GM18907 (cell line): Measurements from ENCODE around the gene ESR1.
"Not testable (repeated sequence)": the region's sequence is repeated elsewhere in the genome, so short reads cannot be mapped to it uniquely, and the experiment has no call there.

ENCODE experiments used
- ATAC-seq: cut with Tn5 transposase; IDR thresholded peaks from one replicate; pipeline ENCODE4 v1.9.1; 2021; ENCODE audit warnings: mild to moderate bottlenecking, moderate library complexity; ENCODE audit not compliant: unreplicated experiment

Gene ESR1

GRCh38 chr6:152123076-152123475 is 315.6 kb downstream of the ESR1 start:
- no peak for ATAC-seq

- ATAC-seq = no peak
Observed at GRCh38 chr6:152124429-152125074, 317.1 kb downstream of the ESR1 start.

DNA sequence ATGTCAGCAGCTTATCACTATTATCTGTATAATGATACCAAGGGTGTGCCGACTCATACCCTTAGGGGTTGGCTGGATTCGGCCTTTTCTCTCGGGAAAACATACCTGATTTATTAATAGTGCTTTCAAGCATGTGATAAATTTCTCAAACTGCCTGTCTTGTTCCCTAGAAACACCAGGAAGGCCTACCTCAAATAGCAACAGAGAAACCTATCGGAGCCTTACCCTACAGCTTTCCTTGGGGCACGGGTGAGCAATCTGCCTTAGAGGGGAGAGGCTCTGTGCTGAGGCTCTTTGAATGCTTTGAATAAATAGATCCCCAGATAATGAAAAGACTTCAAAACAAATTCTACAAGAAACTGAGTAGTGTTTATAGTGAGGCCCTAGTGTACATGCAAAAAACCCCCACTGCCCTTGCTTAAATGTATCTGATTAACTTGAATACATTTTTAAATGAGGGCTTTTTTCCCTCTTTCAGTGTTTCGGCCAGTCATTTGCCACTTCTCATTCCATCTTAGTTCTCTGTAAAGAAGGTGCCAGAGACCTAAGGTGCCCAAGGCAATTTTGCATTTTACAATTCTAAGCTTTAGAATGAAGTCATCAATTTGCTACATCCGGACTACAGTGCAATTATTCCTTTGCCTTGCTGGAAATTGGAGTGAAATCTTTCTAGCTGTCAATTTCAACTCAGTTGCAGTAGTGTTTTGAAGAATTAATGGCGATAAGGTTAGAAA is 320.1 kb downstream of the ESR1 start:
- ATAC-seq = no peak

DNA sequence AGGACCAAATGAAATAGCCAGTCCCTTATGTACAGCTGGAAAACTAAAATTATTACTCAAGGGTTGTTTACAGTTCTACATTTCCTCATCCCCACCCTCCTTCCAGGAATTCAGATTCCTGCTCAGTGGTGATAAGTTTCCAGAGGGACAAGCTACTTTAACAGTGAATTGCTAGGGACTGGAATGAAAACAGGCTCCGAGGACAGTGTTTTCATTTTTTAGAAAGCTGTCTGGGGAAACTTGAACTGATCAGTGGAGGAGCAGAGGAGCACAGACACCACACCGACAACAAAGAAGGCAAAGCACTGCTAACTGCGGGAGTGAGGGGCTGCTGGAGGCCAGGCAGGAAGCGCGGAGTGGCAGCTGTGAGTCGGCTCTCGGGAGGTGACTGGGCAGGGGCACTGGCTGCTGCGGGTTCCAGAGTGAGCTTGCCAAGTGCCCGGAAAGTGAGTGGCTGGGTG is 322.2 kb downstream of the ESR1 start:
- no peak for ATAC-seq

GRCh38 chr6:152130441-152130840 is 323.0 kb downstream of the ESR1 start:
- no peak for ATAC-seq

- ATAC-seq = no peak
Observed at GRCh38 chr6:152135755-152136448, 328.4 kb downstream of the ESR1 start.

- no peak for ATAC-seq
Observed at GRCh38 chr6:152136449-152136825, 329.0 kb downstream of the ESR1 start.

- ATAC-seq = not testable (repeated sequence)
Observed at GRCh38 chr6:152138344-152138743, 330.9 kb downstream of the ESR1 start.

GRCh38 chr6:152142105-152142504 is 334.6 kb downstream of the ESR1 start:
- ATAC-seq = no peak

GRCh38 chr6:152143359-152143758 is 335.9 kb downstream of the ESR1 start:
- ATAC-seq = no peak

DNA sequence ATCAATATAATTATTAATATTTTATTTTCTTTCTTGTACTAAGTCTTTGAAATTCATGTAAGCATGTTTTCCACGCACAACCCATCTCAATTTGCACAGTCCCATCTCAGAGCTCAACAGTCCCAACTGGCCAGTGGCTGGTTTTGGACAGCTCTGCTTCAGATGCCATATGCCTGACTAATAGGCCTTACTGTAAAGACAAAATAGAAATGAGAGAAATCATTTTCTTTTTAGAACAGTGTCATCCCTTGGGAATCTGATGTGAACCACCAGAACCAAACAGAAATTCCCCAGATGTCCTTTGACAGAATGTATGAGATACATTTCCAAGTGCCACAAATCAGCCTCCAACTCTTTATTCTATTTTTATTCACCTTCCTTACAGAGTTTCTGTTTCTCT is 338.9 kb downstream of the ESR1 start:
- no peak for ATAC-seq

- ATAC-seq = no peak
Observed at GRCh38 chr6:152147269-152147668, 339.8 kb downstream of the ESR1 start.

GRCh38 chr6:152148412-152148811 is 340.9 kb downstream of the ESR1 start:
- no peak for ATAC-seq

GRCh38 chr6:152150196-152150595 is 342.7 kb downstream of the ESR1 start:
- no peak for ATAC-seq

DNA sequence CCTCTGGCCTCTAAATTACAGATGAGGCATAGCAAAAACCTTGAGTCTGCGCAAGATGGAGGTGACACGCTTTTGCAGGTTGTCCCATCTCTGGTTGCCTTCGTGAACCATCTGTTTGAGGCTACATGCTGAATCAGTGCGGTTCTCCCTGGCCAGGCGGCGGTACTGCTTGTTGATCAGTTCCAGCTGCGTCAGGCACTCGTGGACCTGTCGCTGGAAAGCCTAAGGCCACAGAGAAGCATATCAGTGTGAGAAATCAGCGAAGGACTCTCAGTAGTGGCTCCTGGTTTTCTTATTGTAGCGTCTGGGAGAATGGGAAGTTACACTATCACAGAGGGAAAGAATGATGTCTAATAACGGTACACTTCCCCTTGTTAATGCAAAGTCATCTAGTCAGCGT is 344.4 kb downstream of the ESR1 start:
- no peak for ATAC-seq

- ATAC-seq = no peak
Observed at GRCh38 chr6:152154559-152155356, 347.3 kb downstream of the ESR1 start.

- ATAC-seq = no peak
Observed at GRCh38 chr6:152155792-152156191, 348.3 kb downstream of the ESR1 start.

DNA sequence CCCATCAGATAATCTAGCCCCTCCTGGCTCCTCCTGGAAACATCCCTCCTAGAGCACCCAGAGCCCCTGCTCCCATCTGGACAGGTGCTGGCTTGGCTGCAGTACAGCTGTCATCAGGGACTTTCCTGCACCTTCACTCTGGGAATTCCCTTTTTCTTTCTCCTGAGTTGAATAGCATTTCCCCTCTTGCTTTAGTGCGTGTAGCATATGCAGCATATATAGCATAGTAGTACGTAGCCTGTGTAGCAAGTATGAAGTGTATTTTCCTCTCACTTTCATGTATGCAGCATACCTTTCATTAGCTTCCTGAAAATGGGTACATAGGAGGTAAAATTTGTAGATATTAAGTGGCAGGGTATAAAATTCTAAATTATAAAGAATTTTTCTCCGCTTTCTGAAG is 352.9 kb downstream of the ESR1 start:
- ATAC-seq = peak; percentile 98

DNA sequence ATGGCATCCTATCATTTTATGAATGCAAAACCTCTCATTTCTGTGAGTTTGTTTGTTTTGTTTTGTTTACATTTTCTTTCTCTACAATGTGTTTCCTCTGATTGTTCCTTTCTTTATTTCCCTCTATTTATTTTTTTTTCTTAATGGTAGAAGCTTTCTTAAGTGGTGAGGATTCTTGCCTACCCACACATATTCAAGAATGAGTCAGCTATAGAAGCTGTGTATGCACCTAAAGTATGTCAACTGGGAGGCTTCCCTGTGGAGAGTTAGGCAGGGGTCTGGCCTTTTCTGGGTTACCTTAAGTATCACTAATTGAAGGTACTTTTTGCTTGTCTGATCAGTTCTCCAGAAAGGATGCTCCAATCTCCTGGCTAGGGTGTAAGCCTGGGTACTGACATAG is 354.0 kb downstream of the ESR1 start:
- ATAC-seq = no peak

DNA sequence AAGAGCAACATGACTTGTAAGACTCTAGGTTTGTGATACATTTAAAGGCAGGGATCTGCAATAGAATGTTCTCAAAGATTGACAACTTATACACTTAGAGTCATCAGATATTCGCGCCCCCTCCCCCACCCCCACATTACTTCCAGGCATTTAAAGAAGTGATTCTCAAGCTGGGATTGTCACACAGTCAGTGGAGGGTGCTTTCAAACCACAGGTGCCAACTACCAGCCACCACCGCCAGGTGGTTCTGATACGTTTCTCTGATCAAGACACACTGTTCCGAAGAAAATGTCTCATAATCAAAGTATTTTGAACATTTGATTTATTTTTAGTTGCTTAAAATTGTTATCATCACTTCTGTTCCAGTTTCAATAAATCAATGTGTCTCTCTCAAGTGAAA is 357.5 kb downstream of the ESR1 start:
- ATAC-seq = no peak

GRCh38 chr6:152166497-152166896 is 359.0 kb downstream of the ESR1 start:
- ATAC-seq = no peak
